ENCODE results near the gene OBSCN. TPM values are rescaled to one million over a fixed set of nuclear protein-coding genes. Genes with fewer than 3 reads are reported as not detected.
A peak's percentile ranks its signal among the peaks of the same experiment; 100 is the strongest.

OBSCN gene
- total and polyA plus RNA-seq, 12 donors, result 0.90 to 18.0 (median 5.9) TPM

- Histone ChIP-seq H3K36me3 (replicated peaks in 1 of 2) (peaks cover 0 to 46% of the 10 kb centered on the region in 2 donors), H3K4me3 (no peak overlapping the region), H3K4me1 (replicated peaks in 1 of 2) (peaks cover 0 to 3% of the 10 kb centered on the region in 2 donors), H3K27ac (peak overlapping the region in 2 of 5 donors; percentile 35 to 37), H3K27me3 (no peaks in the 10 kb centered on the region), H3K9me3 (replicated peaks in 1 of 3) (no peaks in the 10 kb centered on the region)
- WGBS, 4 donors, result 90 to 100% (median 92%) methylated on average over 7 to 9 of the region's 9 CpGs
- DNase-seq, result peak in 1 of 7 donors; percentile 7
- intact Hi-C loops (cut with DNase I), result no loop called here
- no peak for TF ChIP-seq CTCF (IDR thresholded peaks at IDR 0.05)
- TF ChIP-seq POLR2A (IDR thresholded peaks at IDR 0.05), result no peak
Measured at GRCh38 chr1:228393811-228394570, 186.1 kb downstream of the OBSCN start.

- 87 to 91% (median 89%) methylated on average over 18 to 38 of the region's 38 CpGs for WGBS, 4 donors
Measured at GRCh38 chr1:228394571-228395394, 186.9 kb downstream of the OBSCN start.

GRCh38 chr1:228396770-228397662, 189.2 kb downstream of the OBSCN start:
- TF ChIP-seq CTCF (IDR thresholded peaks at IDR 0.05) (no peak), POLR2A (IDR thresholded peaks at IDR 0.05) (no peak)
- intact Hi-C loops (cut with DNase I), result no loop called here
- Histone ChIP-seq H3K27me3 (no peaks in the 10 kb centered on the region), H3K9me3 (replicated peaks in 1 of 3) (no peaks in the 10 kb centered on the region), H3K36me3 (replicated peaks in 1 of 2) (peaks cover 0 to 64% of the 10 kb centered on the region in 2 donors), H3K4me3 (no peak overlapping the region), H3K4me1 (replicated peaks in 1 of 2) (peaks cover 0 to 3% of the 10 kb centered on the region in 2 donors), H3K27ac (no peak overlapping the region)
- DNase-seq, result peak in 2 of 7 donors; percentile 9 to 44
- WGBS, 4 donors, result 95 to 97% (median 95%) methylated on average over 5 to 21 of the region's 21 CpGs

More at GRCh38 chr1:228394571-228395394, 186.9 kb downstream of the OBSCN start:
- TF ChIP-seq POLR2A (IDR thresholded peaks at IDR 0.05) (no peak), CTCF (IDR thresholded peaks at IDR 0.05) (no peak)
- Histone ChIP-seq H3K36me3 (replicated peaks in 1 of 2) (peaks cover 0 to 52% of the 10 kb centered on the region in 2 donors), H3K4me3 (no peak overlapping the region), H3K27ac (no peak overlapping the region), H3K27me3 (no peaks in the 10 kb centered on the region), H3K9me3 (replicated peaks in 1 of 3) (no peaks in the 10 kb centered on the region), H3K4me1 (replicated peaks in 1 of 2) (peaks cover 0 to 3% of the 10 kb centered on the region in 2 donors)
- intact Hi-C loops (cut with DNase I), result no loop called here
- DNase-seq, result peak in 2 of 7 donors; percentile 20 to 51

Data from adrenal gland (tissue), 12 donors.